Stimulated activated CD4-positive, alpha-beta T cell treated with anti-CD3 and anti-CD28 coated beads, Interleukin-4, amount 100 ng/mL, for 1 hour (primary cell): ENCODE measurements around the gene CSNK1G1.

Experiments
- DNase-seq: peaks from one replicate; pipeline ENCODE4 v3.0.0-alpha.2; 2020

Gene CSNK1G1

DNA sequence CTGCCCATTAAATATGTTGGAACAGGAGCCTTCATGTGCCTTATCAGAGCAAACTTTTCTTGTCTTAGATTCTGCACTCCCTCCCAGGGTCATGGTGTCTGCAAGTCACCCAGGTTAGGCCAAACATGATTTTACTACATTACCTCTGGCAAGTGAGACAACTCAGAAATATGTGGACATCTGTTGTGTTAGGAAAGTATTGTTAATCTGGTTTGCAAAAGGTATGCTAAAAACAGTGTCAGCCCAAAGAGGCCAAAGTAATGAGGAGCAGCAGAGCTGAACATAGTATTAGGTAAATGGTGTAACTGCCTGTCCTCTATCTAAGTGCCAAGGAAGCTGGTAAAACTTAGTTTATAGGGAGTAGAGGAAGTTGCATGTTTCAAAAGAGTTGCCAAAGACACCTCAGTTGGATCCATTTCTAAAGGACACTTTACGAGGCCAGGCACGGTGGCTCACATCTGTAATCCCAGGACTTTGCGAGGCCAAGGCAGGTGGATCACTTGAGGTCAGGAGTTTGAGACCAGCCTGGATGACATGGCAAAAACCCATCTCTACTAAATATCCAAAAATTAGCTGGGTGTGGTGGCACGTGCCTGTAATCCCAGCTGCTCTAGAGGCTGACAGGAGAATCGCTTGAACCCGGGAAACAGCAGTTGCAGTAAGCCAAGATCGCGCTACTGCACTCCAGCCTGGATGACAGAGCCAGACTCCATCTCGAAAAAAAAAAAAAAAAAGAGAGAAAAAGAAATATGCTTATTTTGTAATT lies 170.6 kb downstream of the CSNK1G1 start:
- no peak for DNase-seq

DNA sequence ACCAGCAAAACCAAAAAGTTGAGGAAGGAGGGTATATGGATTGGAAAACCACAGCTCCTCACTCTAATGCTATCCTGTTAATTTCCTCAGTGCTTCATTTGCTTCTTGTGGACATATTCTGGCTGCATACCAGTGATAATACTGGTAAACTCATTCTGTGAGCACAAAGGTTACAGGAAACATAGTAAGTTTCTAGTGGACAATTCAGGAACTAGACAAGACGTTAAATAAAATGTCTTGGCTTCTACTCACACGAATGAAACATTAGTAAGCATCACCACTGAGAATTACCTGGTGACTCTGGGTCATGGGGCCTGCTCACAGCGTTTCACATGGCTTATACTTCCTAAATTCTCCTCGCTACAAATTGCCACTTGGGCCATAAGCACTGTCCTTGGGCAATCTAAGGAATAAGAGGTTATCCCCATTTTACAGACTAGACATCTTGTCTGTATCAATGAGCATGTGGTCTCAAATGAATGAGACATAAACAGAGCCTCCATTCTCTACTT lies 173.1 kb downstream of the CSNK1G1 start:
- DNase-seq, result no peak

DNA sequence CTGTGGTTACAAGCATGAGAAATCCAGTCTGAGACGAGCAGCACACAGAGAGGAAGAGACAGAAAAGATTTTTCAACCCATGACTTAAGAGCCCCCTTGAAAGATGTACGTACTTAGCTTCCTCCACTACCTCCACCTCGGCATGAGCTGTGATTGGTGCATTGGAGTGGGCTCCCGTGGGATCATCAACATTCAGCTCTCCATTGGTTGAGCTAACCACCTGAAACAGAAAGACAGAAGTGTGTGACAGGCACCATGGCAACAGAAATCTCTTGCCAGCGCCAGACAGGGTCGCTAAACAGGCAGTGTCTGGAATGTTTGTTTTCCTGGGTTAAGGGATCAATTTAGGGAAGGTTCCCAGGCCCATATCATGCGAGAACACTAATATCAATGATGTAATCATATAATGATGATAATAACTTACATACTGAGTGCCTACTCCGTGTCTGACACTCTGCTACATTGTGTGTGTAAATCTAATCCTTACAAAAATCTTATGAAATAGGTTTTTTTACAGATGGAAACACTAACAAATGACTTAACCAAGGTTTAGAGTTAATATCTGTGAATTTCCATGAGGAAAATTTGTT lies 175.6 kb downstream of the CSNK1G1 start:
- DNase-seq, result no peak

DNA sequence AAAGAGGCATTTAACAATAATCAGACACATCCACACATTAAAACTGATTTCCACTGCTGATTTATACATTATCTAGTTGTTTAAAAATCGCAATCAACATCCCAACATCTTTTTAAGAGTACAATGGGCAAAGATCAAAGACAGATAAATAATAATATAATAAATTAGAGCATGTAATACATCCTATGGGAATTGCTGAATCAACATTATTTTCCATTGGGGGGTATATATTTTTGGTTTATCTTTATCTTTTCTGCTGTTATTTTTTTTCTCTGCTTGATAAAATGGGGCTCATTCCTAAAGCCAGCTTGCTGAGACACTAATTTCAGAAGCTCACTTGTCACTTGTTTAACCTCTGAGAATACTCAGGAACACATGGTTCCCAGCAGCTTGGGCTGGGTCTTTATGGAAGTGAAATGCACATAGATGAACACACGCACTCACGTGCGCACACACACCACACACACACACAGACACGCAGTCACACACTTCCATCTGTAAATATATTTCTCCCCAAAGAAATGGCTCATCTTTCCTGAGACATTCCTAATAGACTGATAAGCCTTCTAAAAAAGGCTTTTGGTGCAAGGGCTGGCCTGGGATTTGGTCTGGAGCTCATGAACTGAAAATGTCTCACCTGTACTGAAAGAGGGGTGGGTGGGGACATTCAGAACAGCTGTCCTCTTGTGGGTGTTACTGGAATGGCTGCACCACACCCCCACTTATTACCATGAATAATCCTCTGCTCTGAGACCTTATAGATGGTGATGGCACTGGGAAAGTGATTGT lies 189.7 kb downstream of the CSNK1G1 start:
- no peak for DNase-seq

DNA sequence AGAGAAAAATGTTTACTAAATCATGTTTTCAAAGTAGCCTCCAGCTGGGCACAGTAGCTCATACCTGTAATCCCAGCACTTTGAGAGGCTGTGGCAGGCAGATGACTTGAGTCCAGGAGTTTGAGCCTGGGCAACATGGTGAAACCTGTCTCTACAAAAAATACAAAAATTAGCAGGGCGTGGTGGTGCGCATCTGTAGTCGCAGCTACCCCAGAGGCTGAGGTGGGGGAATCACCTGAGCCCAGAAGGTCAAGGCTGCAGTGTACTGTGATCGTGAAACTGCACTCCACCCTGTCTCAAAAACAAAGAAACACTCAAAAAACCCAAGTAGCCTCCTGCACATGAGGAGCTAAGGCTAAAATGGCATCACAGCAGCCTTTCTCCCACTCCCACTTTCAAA lies 191.5 kb downstream of the CSNK1G1 start:
- no peak for DNase-seq

DNA sequence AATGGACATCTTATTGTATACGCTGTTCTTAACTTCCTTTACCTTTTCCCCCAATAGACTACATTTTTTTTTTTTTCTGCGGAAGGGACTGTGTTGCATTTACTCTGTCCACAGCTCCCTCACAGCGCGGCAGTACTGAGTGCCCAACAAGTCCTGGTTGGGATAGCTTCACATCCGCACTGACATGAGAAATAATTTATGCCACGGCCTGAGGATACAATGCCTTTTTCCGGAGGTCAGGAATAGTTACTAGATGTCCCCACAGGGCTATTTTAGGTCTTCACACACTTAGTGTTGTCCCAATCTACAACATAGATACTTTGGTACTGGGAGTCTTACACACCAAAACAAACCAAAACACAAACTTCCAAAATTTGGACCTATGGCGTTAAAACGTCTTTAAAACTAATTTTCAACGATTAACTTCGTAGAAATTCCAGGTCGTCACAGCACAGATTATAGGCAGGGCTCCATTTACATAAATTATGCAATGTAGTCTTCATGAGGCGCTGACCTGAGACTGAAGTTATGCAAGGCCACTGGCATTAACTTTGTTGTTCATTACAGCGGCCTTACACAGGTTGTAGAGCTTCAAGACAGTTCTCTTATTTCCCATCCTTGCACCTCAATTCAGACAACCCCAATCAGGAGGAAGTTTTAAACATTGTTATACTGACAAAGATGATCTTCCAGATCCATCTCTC lies 192.2 kb downstream of the CSNK1G1 start:
- no peak for DNase-seq

DNA sequence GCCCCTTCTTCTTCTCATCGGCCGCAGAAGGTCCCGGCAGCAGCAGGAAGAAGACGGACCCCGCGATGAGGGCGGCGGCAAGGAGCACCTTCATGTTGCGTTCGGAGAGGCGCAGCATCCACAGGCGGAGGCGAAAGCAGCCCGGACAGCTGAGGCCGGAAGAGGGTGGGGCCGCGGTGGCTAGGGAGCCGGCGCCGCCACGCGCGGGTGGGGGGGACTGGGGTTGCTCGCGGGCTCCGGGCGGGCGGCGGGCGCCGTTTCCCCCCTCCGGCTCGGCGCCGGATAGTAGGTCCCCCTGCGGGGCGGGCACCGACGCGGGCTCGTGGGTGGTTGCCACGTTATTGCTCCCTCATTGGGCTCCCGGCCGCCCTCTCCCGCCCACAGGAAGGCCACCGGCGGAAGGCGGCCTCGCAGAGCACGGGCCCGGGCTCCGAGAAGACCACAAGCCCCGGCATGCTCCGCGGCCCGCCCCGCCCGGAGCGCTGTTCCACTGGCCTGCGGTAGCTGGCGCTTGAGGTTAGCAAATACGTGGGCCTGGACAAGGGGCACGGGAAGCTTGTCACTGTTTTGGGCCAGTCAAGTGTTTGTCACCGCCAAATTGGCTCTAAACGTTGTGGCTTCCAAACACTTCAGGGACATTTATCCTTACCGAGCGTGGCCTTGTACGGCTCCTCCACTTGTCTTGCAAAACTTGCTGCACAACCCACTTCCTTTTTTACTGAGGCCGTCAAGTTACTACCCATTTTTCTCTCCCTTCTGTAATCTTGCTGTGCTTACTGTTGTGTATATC lies 192.9 kb downstream of the CSNK1G1 start, which contains the start of gene PPIB:
Gene PPIB (minus strand): TSS at position 154 of the 790 bp plus-strand sequence. CDS start 36 bp downstream, at position 118.
- peak; percentile 97 for DNase-seq

DNA sequence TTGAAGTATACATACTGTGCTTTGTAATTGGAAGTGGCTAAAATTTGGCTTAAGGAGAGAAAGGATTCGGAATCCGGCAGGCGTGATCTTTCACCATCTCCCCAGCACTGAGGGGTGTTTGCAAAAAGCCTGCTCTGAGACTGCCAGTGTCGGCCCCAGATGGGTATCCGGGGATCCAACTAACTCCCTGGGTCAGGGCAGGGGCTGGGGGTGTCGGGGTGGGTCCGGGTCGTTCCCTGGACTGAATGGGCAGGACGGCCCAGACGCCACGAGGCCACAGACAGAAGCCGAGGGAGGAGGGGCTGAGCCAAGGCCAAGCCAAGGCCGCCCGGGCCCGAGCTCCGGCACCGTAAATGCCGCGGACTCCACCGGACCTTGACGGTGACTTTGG lies 193.5 kb downstream of the CSNK1G1 start:
- DNase-seq, result no peak

DNA sequence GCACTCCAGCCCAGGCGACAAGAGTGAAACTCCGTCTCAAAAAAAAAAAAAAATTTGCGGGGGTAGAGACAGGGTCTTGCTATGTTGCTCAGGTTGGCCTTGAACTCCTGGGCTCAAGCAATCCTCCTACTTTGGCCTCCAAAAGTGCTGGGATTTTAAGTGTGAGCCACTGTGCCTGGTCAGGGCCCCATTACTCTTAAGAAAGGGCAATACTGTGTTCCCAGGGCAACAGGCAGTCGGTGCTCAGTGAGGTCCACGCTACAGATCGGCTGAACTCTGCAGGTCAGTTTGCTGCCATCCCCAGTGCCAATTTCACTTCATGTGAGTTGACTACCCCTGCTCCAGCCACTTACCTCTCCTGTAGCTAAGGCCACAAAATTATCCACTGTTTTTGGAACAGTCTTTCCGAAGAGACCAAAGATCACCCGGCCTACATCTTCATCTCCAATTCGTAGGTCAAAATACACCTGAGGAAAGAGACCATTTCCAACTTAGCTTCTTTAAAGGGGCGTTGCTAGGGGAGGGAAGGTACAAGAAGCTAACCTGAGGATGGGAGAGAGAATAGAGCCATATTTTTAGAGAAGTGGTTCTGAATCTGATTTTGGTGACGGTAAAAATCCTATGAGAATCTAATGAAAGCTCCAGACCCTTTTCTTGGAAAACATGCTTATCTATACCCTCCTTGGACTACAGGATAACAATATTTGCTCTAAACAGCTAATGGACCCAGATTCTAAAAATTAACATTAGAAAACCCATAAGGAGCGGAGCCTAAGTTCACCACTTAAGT lies 194.1 kb downstream of the CSNK1G1 start:
- DNase-seq, result no peak

DNA sequence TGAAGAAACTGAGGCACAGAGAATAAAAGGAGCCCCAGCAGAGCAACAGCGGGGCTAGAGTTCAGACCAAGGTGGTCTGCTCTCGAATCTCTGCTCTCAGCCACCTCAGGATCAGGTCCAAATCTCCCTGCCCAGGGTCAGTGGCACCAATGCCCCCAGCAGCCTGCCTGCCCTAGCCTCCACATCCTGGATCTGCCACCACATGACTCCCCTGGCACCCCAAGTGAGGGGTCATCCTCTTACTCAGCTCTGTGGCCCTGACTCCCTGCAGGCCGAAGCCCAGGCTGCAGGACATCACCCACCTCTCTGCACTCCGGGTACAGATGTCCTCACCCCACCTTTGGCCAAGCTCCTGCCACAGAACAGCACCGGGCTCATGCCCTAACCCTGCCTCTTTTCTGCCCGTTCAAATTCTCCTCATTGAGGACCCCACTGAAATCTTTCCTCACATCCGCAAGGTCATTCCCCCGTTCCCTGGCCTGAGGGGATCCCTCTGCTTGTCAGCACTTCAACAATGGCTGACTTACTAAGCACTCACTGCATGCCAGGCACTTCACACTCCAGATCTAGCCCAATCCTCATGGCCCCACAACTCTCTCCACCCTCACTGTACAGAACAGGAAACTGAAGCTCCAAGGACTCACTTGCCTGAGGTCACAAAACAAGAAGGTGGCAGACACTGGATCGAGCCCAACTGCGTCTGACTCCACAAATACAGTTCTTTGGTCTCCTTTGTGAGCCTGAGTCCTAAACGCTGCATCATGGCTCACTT lies 197.4 kb downstream of the CSNK1G1 start:
- no peak for DNase-seq

DNA sequence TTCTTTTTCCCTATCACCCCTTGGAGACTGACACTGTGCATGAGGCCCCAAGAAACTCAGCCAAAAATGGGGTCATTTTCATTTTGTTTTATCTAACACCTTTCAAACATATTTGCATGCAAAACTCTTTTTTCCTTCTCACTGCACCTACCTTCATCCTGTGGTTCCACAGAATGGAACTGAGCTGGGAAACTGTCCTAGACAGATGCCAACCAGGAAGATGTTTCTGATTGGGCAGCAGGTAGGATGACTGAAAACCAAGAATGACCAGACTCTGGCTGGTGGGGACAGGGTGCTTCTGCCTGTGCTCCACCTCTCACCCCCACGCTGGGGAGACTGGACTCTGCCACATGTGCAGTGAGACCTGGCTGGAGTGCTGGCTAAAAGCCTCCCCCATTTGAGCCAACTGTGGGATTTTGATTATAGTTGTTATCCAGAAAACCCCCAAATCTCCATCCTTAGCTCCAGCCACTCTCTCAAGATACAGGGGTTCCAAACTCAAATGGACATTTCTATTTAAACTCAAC lies 198.3 kb downstream of the CSNK1G1 start:
- no peak for DNase-seq

DNA sequence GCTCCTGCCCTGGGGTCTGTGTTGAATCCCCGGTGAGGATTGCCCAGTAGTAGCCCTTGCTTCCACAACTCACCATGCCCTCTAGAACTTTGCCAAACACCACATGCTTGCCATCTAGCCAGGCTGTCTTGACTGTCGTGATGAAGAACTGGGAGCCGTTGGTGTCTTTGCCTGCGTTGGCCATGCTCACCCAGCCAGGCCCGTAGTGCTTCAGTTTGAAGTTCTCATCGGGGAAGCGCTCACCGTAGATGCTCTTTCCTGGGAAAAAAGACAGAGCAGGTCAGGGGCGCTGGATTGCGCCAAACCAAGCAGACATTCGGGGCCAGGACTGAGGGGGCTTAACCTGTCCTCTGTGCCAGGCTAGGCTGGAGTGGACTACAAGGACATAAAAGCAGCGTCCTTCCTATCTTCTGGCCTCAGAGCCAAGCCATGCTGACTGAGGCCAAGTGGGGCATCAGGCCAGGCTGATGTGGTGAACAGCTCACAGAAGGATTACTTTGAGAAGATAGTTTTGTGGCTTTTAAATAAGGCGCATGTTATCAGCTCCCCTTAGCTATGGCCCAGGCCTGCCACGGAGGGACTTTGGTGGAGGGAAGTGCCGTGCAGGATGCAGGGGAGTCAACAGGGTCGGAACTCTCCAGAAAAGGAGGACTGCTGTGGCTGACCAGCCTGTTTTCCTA lies 199.2 kb downstream of the CSNK1G1 start:
- no peak for DNase-seq

DNA sequence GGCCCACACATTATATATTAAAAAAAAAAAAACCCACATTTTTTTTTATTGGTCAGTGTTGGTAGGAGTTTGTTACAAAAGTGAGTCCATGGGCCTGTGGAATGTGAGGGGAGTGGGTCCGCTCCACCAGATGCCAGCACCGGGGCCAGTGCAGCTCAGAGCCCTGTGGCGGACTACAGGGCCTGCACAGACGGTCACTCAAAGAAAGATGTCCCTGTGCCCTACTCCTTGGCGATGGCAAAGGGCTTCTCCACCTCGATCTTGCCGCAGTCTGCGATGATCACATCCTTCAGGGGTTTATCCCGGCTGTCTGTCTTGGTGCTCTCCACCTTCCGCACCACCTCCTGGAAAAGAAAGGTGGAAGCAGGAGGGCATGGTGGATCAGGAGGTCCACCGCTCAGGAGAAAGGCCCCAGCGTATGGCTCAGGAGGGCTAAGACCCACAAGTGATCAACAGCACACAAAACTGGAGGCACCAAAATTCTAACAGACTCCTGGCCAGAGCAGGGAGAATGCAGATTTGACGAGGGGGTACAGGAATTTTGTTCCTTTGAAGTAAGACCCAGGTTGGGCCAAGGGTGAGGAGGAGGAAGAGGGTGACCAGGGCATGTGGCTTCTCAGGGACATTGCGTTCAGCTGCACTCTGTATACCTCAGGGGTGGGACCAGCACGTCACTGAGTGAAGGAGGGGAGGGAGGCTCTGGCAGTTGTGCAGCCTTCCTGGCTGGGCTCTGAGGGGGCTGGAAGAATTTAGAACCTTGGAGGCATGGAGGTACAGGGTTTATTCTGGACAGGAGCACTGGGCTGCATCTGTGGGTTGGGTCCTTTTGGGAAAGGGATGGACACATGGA lies 199.9 kb downstream of the CSNK1G1 start:
- DNase-seq, result no peak

DNA sequence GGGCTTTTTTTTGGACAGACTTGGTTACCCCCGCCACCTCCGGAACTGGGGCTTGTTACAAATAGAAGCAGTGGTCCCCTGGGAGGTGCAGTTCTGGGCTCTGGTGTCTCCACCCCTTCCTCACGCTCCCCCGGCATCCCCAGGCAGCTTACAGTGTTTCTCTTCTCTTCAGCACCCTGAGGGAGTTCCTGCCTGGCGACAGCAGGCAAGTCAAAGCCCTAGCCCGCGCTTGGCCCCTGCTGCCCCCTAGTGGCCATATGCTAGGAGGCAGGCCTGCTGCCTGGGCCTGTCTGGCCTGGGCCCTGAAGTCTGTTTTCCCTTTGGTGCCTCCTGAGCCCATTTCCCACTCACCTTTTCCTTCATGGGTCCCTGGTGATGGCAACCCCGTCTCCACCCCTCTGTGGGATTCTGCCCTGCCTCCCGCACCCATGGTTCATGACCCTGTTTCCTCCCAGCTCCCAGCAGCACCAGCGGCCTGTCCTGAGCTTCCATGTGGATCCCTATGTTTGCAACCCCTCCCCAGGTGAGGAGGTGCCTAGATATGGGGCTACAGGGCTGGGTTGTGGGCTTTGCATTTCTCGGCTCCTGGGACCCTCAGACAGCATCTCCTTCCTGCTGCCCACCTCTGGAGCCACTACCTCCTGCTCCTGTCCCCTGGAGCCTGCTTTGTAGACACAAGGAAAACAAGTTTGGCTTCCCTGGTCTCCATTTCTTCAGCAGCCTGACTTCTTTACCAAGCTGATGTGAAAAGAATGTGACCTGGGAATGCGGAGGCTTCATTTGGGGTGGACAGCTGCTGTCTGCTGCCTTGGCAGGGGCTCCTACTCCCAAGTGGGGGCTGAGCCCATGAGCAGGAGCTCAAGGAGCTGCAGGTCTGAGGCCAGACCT lies 202.2 kb downstream of the CSNK1G1 start:
- peak; percentile 92 for DNase-seq

DNA sequence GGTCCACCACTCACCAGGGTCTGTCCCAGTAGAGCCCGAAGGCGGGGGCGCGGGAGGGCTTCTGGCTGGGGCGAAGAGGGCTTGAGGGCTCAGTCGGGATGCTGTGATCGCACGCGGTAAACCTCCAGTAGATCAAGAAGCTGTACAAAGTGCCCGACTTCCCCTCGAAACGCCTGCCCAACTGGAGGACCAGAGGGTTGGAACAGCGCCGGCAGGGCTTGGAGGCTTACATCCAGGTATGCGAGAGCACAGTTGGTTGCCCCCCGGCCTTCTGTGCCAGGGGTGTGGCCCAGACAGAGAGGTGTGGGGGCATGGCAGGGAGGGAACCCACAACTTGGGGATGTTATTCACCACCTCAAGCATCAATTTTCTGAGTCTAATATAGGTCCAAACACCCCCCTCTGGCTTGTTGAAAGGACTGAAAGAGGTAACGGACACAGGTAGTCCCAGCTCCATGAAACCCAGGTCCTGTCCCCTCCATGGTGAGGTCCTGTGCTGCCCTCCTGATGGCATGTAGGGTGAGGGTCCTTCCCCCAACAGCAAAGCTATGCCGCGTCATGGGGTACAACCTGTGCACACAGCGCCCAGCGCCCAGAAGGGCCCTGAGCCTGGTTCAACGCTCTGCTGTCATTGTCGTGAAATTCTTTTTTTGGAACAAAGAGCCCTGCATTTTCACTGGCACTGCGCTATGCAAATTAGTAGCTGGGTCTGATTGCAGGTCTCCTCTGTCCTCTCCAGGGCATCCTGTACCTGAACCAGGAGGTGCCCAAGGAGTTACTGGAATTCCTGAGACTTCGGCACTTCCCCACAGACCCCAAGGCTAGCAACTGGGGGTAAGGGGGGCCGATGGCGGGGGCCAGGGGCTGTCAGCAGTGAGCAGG lies 203.2 kb downstream of the CSNK1G1 start:
- no peak for DNase-seq

DNA sequence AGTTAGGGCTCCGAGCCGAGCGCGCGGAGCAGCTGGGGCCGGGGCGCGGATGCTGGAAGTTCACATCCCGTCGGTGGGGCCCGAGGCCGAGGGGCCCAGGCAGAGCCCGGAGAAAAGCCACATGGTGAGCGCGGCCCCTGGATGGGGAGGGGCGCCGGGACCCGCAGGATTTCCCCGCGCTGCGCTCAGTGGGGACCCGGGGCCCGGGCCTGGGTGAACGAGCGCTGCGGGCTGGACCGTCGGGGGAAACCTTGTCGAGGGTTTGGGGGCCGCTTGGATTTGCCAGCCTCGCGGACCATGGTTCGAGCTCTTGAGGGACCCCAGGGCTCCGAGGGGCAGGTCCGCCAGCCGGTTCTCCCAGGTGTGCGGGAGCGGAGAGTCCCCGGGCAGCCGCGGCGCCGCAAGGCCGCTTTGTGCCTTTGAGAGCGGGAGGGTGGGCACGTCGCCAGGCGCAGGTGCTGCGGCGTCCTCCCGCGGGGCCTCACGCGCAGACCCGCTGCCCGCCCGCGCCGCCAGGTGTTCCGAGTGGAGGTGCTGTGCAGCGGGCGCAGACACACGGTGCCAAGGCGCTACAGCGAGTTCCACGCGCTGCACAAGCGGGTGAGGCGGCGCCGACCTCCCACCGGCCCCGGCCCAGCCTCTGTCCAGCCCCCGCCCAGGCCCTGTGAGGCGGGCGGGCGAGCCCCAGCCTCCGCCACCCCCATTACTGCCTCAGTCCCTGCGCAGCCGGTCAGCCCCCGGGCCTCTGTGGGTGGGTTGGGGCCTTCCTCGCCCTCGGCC lies 204.1 kb downstream of the CSNK1G1 start, which contains the start of gene SNX22:
Gene SNX22 (plus strand): TSS at position 5 of the 780 bp plus-strand sequence. CDS start 45 bp downstream, at position 50.
- DNase-seq, result no peak
